Duodenal mucosa (tissue), 2 donors: ENCODE data around the gene CEACAM8.
"Not testable (repeated sequence)": the region's sequence is repeated elsewhere in the genome, so short reads cannot be mapped to it uniquely, and the experiment has no call there.

ENCODE experiments used
- H3K27ac ChIP-seq: one replicate; pipeline ENCODE4 v1.7.0; 2013; ENCODE audit warnings: low read depth, low read length
- H3K27me3 ChIP-seq, 2 donors: one replicate each; pipeline ENCODE4 v1.7.0; 2013; ENCODE audit warnings: low read length in 2 of 2, control low read depth in 1 of 2; ENCODE audit not compliant: insufficient read depth in 2 of 2, control insufficient read depth in 1 of 2
- H3K36me3 ChIP-seq, 2 donors: one replicate each; pipeline ENCODE4 v1.7.0; 2013; ENCODE audit warnings: low read length in 2 of 2, control low read depth in 1 of 2; ENCODE audit not compliant: insufficient read depth in 2 of 2, control insufficient read depth in 1 of 2
- H3K4me1 ChIP-seq, 2 donors: one replicate each; pipeline ENCODE4 v1.7.0; 2013; ENCODE audit warnings: low read length in 2 of 2, control low read depth in 1 of 2; ENCODE audit not compliant: insufficient read depth in 2 of 2, control insufficient read depth in 1 of 2
- H3K4me3 ChIP-seq, 2 donors: one replicate each; pipeline ENCODE4 v1.7.0; 2013; ENCODE audit warnings: low read length in 2 of 2, low read depth in 1 of 2
- H3K9ac ChIP-seq, 2 donors: one replicate each; pipeline ENCODE4 v1.7.0; 2013; ENCODE audit warnings: low read length in 2 of 2, low read depth in 1 of 2
- H3K9me3 ChIP-seq, 2 donors: one replicate each; pipeline ENCODE4 v1.7.0; 2013; ENCODE audit warnings: low read length in 2 of 2, control low read depth in 1 of 2; ENCODE audit not compliant: control insufficient read depth in 1 of 2

The CEACAM8 gene

DNA sequence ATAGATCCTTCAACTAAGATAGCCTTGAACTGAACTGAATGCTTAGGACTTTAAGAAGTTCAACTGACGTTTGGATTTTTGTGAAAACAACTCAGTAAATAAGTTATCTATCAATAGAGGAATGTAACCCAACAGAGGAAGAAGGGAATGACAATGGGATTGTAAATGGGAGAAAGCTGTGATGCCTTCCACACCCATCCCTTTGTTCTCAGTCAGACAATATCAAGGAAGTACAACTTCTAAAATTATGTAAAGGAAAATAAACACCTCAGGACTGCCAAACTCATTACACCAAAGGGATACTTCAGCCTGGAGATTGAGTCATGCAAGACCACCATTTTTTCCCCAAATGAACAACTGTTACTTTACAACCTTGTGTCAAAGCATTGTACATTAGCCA is 21.1 kb downstream of the CEACAM8 start:
- Histone ChIP-seq H3K27ac (no peak overlapping the region), H3K36me3 (no peaks in the 10 kb centered on the region), H3K9ac (no peak overlapping the region), H3K4me3 (no peak overlapping the region), H3K4me1 (peaks cover 3 to 8% of the 10 kb centered on the region in 2 donors), H3K9me3 (no peaks in the 10 kb centered on the region), H3K27me3 (no peaks in the 10 kb centered on the region)

DNA sequence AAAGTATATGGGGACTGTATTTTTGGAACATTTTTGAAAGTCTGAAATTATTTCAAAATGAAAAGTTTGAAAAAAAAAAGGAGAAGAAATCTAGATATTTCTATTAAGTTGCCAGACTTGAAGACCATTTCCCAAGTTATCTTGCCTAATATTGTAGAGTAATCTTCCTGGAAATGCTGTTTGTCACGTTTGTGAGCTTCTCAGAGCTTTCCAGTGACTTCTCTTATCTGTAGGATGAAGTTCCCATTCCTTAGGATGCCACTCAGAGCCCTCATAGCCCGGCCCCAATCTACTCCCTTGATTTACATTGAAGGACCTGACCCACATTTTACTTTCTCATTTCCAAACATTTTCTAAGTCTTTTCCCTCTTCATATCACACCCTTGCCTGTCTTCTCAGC is 23.6 kb downstream of the CEACAM8 start:
- Histone ChIP-seq H3K27me3 (no peaks in the 10 kb centered on the region), H3K4me1 (no peaks in the 10 kb centered on the region), H3K9me3 (no peaks in the 10 kb centered on the region), H3K9ac (no peak overlapping the region), H3K27ac (no peak overlapping the region), H3K36me3 (no peaks in the 10 kb centered on the region), H3K4me3 (no peak overlapping the region)

DNA sequence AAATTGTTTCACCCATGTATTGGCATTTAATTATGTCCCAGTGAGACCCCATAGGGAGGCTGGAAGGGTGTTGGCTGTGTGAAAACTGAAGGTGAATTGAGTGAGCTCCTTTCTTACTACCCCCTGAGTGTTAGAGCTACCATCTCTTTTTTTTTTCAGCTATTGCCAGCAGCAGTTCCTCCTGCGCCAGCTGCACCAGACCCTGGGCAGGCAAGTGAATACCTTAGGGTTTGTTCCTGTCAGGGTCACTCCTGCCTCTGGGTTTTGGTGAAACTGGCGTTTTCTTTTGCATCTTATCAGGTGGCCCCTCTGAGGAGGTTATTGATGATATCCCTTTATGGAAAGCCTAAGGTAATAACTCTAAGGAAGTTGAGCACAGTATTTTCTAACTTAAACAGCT is 25.5 kb downstream of the CEACAM8 start:
- H3K27ac ChIP-seq = no peak overlapping the region
- H3K36me3 ChIP-seq = no peaks in the 10 kb centered on the region
- H3K9ac ChIP-seq = no peak overlapping the region
- no peak overlapping the region for H3K4me3 ChIP-seq
- no peaks in the 10 kb centered on the region for H3K9me3 ChIP-seq
- H3K4me1 ChIP-seq = no peaks in the 10 kb centered on the region
- no peaks in the 10 kb centered on the region for H3K27me3 ChIP-seq

DNA sequence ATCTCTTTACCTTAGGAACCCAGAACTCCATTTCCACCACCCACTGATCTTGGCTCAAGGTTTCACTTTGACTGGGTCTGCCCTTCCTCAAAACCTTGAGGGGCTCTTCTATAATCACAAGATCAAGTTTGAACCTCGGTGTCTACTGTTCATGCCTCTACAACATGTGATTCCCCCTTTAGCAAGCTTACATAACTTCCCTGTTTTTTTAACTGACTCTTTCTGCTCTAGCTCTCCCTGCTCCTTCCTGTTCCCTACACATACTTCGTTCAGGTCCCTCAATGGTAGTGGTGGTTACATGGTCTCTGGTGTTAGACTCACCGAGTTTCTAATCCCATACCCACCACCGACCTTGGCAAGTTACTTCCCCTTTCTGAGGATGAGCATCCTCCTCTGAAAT is 26.7 kb downstream of the CEACAM8 start:
- no peaks in the 10 kb centered on the region for H3K36me3 ChIP-seq
- no peaks in the 10 kb centered on the region for H3K27me3 ChIP-seq
- no peaks in the 10 kb centered on the region for H3K9me3 ChIP-seq
- H3K4me1 ChIP-seq = no peaks in the 10 kb centered on the region
- H3K9ac ChIP-seq = no peak overlapping the region
- H3K4me3 ChIP-seq = no peak overlapping the region
- H3K27ac ChIP-seq = no peak overlapping the region

DNA sequence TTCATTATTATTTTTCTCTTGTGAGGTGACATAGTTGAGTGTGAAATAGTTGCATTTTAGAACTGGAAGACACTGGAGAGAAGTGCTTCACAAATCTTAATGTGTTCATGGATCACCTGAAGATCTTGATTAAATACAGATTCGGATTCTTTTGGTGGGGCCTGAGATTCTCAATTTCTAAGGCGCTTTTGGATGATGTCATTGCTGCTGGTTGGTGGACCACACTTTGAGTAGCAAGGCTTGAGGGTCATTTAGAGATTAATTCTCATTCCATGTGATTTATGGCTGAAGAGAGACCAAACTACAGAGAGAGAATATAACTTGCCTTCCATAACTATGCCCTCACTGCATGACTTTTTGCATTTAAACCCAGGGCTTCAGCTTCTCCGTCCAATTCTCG is 27.2 kb downstream of the CEACAM8 start:
- H3K9ac ChIP-seq = no peak overlapping the region
- H3K36me3 ChIP-seq = no peaks in the 10 kb centered on the region
- no peak overlapping the region for H3K4me3 ChIP-seq
- H3K9me3 ChIP-seq = no peaks in the 10 kb centered on the region
- no peak overlapping the region for H3K27ac ChIP-seq
- H3K27me3 ChIP-seq = no peaks in the 10 kb centered on the region
- no peaks in the 10 kb centered on the region for H3K4me1 ChIP-seq

DNA sequence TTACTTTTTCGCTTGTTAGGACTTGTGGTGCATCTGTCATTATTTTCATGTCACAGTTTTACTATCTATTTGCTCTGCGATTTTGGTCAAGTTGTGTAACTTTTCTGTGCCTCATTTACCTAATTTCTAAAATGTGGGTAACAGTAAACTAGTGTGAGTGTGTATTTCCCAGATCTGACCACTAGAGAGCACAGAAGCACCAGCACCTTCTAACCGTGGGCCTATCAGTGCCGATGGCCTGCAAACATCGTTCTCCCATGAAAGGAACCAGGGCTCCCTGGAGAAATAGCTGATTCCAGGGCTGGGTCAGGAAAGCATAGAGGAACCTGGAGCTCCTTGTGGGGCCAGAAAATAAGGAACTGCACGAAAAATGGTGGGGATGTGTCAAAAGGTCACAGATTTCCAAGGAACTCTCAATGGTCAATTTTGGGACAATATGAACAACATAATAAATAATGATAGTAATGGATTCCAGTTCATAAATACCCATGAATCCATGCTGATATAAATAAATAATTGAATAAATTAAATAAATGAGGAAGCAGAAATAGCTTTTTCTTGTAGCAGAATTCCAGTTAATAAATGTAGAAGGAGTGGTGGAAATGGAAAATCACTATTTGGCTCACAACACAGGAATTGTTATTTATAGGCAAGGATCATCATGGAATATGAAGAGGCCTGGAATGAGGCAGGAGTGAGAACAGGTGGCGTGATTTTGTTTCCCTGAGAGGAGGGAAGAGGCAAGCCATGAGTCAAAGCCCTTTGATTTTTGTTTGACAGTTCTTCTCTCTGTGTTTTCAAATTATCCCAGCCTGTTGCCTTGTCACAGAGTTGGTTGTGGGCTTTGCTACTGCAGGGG is 31.1 kb downstream of the CEACAM8 start:
- Histone ChIP-seq H3K36me3 (no peaks in the 10 kb centered on the region), H3K9me3 (no peaks in the 10 kb centered on the region), H3K4me3 (no peak overlapping the region), H3K4me1 (no peaks in the 10 kb centered on the region), H3K27me3 (peaks cover 0 to 4% of the 10 kb centered on the region in 2 donors), H3K27ac (no peak overlapping the region), H3K9ac (no peak overlapping the region)

DNA sequence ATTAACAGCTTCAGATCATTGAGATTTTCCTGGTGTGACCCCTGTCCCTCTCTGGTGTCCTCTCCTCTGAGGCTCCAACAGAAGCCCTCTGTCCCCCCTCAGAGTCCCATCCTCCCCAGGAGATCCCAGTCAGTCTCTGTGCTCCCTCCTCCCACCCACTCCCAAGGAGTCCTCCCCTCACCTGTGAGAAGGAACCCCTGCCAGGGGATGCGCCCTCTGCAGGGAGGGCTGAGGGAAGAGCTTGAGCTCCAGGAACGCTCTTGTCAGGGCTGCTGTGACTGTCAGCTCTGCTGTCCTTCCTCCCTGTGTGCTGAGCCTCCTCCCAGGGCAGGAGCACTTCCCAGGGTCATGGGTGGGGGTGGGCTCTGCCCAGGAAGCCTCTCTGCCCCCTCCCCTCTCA is 33.2 kb downstream of the CEACAM8 start:
- Histone ChIP-seq H3K4me1 (no peaks in the 10 kb centered on the region), H3K27me3 (peaks cover 0 to 4% of the 10 kb centered on the region in 2 donors), H3K9me3 (no peaks in the 10 kb centered on the region), H3K36me3 (no peaks in the 10 kb centered on the region), H3K4me3 (no peak overlapping the region), H3K27ac (no peak overlapping the region), H3K9ac (no peak overlapping the region)

DNA sequence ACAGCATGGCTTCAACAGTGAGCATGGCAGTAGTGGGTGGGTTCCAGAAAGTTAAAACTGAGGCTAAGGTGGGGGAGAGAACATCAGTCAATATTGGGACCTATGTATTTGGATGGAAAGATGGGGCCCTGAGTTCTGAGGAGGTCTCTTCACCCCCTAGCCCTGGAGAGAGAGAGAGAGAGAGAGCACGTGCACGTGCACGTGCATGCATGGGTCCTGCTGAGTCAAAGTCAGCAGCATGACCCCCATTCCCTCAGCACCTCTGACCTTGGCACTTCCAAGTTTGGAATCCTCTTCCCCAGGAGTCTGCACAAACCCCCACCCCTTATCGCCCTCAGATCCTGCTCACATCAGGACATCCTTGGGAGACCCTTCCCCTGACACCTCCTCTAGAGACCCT is 34.0 kb downstream of the CEACAM8 start:
- Histone ChIP-seq H3K27me3 (peaks cover 0 to 4% of the 10 kb centered on the region in 2 donors), H3K36me3 (no peaks in the 10 kb centered on the region), H3K9me3 (no peaks in the 10 kb centered on the region), H3K4me3 (no peak overlapping the region), H3K4me1 (no peaks in the 10 kb centered on the region), H3K27ac (no peak overlapping the region), H3K9ac (no peak overlapping the region)

DNA sequence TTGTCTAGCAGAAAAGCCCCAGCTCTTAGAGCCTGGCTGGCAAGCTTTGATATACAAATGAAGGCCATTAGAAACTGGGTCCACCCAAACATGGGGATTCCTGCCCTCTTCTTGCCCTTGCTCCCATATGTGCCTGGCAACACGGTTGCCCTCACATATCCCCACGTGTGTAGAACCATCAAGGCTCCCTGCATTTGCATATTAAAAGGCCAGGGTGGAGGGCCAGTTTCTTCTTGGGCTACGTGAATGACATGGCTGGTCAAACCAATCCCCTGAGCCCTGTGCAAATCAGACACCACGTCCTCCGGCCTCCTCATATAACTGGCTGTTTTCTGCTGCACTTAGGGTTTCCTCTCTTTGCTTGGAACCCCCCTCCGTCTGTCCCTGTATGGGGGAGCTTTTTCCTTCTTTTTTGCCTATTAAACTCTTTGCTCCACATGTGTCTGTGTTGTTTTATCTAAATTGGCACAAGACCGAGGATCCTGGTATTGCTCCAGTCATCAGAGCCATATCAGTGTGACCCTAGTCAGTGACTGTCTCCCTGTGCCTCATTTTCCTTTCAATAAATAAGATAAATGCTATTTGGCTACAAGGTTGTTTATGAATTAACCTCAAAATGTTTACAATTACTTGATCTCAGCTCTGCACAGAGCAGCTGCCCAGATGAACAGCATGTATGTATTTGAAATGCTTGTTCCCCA is 36.1 kb downstream of the CEACAM8 start:
- Histone ChIP-seq H3K4me3 (no peak overlapping the region), H3K27me3 (peaks cover 0 to 4% of the 10 kb centered on the region in 2 donors), H3K4me1 (no peaks in the 10 kb centered on the region), H3K9me3 (no peaks in the 10 kb centered on the region), H3K27ac (no peak overlapping the region), H3K9ac (no peak overlapping the region), H3K36me3 (no peaks in the 10 kb centered on the region)

DNA sequence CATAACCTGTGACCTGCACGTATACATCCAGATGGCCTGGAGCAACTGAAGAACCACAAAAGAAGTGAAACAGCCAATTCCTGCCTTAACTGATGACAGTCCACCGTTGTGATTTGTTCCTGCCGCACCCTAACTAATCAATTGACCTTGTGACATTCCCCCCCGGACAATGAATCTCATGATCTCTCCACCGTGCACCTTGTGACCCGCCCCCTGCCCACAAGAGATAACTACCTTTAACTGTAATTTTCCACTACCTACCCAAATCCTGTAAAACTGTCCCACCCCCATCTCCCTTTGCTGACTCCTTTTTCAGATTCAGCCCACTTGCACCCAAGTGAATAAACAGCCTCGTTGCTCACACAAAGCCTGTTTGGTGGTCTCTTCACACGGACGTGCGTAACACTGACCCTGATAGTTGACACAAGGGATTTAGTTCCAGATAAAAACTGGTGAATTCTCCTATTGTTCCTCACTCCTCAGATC is 37.3 kb downstream of the CEACAM8 start:
- H3K27me3 ChIP-seq, H3K27ac ChIP-seq, H3K9ac ChIP-seq, H3K36me3 ChIP-seq, H3K4me3 ChIP-seq, H3K9me3 ChIP-seq, H3K4me1 ChIP-seq: not testable (repeated sequence)
